Measurements from ENCODE around the gene SIGLEC10. TPM values are rescaled to one million over a fixed set of nuclear protein-coding genes. Genes with fewer than 3 reads are reported as not detected.
"Not testable (repeated sequence)": the region's sequence is repeated elsewhere in the genome, so short reads cannot be mapped to it uniquely, and the experiment has no call there.

The SIGLEC10 gene
- total RNA-seq, 1 experiment from 2014 or later = not detected

- DNase-seq (ENCODE audit: low spot score) = no peak
Observed at GRCh38 chr19:51440846-51441409, 23.5 kb upstream of the SIGLEC10 start.

- DNase-seq (ENCODE audit: low spot score) = no peak
Observed at GRCh38 chr19:51440052-51440451, 22.6 kb upstream of the SIGLEC10 start.

DNA sequence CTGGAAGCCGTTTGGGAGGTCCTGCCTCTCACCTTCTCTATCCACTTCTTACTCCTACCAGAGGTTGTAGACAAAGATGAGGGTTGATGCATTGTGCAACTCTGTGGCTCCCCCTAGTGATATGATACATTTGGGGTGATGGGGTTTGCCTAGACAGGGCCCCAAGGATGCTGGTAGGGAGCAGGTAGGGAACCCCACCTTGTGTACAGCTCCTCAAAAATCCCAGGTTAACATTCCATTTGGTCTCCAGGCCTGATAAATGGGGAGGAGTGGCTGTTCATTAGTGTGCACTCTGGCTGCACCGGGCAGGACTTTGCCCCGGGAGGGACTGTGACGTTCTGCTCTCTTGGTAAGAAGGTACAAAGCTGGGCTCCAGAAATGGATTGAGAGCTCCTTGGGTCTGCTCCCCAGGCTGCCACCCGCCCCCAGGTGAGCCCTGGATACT lies 21.6 kb upstream of the SIGLEC10 start:
- peak; percentile 68 for DNase-seq (ENCODE audit: low spot score)

DNA sequence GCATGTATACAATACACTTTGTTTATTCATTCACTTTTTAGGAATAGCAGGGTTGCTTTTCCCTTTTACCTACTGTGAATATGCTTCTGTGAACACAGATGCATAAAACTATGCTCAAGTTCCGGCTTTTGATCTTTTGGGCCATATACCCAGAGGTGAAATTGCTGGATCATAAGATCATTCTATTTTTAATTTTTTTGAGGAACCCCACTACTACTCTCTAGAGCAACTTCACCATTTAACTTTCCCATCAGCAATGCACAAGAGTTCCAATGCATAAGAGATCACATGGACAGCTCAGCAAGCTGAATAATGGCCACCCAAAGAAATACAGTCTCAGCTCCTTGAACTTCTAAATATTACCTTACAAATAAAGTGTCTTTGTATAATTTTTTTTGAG lies 17.0 kb upstream of the SIGLEC10 start:
- no peak for DNase-seq (ENCODE audit: low spot score)

DNA sequence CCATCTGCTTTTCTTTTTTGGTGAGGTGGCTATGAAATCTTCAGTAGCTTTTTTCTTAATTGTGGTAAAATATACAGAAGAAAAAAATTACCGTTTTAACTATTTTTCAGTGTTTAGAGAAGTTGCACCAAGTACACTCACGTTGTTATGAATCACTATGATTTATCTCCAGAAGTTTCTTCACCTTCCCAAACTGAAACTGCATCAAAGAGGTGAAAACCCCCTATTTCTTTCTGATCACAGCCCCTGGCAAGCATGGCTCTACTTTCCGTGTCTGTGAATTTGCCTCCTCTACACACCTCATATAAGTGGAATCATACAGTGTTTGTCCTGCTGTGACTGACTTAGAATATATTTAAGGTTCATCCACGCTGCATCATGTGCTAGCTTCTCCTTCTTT lies 15.6 kb upstream of the SIGLEC10 start:
- no peak for DNase-seq (ENCODE audit: low spot score)

DNA sequence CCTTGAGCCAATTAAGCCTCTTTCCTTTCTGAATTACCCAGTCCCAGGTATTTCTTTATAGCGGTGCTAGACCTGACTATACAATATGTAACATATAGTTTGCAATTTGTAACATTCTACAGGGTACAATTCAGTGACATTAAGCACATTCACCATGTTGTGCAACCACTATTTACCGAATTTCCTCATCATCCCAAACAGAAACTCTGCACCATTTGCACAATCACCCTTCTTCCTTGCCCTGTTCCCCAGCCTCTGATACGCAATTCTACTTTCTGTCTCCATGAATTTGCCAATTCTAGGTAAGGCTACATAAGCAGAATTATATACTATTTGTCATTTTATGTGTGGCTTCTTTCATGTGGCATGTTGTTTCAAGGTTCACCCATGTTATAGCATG lies 13.7 kb upstream of the SIGLEC10 start:
- DNase-seq (ENCODE audit: low spot score) = no peak

GRCh38 chr19:51430221-51430620 lies 12.8 kb upstream of the SIGLEC10 start:
- DNase-seq (ENCODE audit: low spot score) = no peak

- no peak for DNase-seq (ENCODE audit: low spot score)
Observed at GRCh38 chr19:51427201-51427600, 9.8 kb upstream of the SIGLEC10 start.

GRCh38 chr19:51422053-51422448 lies 4.6 kb upstream of the SIGLEC10 start:
- DNase-seq (ENCODE audit: low spot score) = peak; percentile 96

DNA sequence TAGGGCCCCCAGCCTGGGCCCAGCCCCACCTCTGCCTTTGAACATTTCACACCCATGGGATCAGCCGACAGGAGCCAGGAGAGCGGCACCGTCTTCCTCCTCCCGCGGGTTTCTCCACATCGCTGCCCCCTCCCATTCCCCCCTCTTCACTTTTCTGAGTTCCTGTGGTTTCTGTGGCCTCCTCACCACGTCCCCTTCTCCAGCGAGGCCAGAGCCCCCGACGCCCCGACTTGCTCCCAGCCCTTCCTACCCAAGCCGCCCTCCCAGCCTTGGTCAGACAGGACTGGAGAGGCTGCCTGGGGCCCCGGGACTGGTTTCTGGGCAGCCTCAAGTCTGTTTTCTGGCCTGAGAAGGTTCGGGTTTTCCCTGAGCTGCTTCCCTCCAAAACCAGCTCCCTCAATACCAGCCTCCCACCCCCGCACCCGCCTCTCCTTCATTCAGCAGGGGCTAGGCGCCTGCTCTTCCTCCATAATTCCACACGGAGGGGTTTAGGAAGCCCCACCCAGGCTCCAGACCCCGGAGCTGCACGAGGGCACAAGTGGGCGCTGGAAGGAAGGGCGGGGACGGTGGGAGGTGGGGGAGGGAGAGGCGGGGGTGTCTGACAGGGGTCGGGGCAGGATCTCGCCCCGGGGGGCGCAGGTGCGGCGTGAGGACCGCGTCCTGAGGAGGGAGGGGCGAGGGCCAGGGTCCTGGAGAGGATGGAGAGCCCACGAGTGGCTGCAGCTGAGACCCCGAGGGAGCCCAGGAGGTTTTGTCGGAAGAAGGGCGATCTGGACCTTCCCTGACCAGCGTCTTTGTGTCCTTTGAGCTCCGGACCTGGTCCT lies 4.0 kb upstream of the SIGLEC10 start:
- no peak for DNase-seq (ENCODE audit: low spot score)

DNA sequence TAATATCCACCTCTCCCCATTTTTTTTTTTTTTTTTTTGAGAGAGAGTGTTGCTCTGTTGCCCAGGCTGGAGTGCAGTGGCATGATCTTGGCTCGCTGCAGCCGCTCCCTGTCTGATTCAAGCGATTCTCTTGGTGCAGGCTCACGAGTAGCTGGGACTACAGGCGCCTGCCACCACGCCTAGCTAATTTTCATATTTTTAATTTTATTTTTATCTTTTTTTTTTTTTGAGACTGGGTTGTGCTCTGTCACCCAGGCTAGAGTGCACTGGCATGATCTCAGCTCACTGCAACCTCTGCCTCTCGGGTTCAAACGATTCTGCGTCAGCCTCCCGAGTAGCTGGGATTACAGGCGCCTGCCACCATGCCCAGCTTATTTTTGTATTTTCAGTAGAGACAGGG lies 3.1 kb upstream of the SIGLEC10 start:
- DNase-seq (ENCODE audit: low spot score) = not testable (repeated sequence)

DNA sequence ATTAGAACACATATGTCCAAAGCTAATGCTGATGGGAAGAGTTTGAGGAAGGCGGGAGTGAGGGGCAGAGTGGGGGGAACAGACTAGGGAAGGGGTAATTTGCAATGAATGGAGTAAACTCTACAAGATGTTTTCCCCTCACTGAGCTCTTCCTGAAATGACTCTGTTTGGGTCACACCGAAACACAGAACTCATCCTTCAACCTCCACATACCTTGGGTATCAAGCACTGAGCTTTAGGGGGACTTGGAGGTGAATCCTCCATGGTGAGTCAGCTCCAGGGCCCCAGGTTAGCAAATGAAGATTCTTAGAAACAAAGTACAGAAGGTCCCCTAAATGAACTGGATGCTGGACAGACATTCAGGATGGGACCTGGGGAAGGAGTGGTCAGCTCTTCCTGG lies 1.3 kb upstream of the SIGLEC10 start:
- no peak for DNase-seq (ENCODE audit: low spot score)

DNA sequence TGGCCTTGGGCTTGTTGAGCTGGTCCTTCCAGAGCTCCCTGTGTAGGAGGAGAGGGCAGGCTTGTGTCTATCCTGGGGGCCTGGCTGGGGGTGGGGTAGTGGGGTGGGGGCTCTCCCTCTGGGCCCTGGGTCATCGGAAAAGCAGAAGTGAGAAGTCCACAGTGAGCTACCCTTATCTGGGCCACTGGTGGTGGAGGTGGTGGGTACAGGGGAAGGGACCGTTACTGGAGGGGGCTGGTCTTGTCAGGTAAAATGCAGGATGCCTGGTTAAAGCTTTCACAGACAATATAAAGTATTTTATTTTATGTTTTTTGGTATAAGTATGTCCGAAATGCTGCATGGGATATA lies 342 bp upstream of the SIGLEC10 start:
- no peak for DNase-seq (ENCODE audit: low spot score)

DNA sequence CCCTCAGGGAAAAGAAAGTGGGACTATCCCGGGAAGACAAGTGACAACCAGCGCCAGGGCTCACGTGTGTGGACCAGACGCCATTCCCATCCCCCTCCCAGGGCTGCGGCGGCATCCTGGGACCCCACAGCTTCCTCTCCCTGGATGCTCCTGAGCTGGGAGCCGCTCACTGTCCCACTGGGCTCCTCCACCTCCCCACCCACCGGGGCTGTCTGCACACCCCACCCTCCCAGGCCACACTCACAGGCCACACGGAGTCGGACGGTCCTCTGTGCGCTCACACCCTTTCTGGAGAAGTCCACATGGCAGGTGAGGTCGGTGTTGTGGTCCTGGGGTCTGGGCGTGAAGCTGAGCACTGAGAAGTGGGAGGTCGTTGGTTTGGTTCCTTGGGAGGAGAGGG lies 1.0 kb downstream of the SIGLEC10 start:
- DNase-seq (ENCODE audit: low spot score) = not testable (repeated sequence)

DNA sequence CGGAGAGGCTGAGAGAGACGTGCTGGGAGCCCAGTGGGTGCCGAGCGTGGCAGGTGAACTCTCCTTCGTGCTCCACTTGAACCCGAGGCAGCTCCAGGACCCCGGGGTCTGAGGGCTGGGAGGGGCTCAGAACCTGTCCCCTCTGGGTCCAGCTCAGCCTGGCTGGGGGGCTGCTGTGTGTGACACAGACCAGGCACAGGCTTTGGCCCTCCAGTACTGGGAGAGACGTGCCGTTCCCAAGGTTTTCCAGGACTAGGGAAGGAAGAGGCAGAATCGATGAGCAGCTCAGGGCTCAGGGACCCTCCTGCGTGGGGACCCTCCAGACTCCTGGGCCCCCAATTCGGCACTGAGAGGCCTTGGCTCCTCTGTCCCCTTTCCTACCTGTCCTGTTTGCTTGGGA lies 2.3 kb downstream of the SIGLEC10 start:
- DNase-seq (ENCODE audit: low spot score) = no peak

DNA sequence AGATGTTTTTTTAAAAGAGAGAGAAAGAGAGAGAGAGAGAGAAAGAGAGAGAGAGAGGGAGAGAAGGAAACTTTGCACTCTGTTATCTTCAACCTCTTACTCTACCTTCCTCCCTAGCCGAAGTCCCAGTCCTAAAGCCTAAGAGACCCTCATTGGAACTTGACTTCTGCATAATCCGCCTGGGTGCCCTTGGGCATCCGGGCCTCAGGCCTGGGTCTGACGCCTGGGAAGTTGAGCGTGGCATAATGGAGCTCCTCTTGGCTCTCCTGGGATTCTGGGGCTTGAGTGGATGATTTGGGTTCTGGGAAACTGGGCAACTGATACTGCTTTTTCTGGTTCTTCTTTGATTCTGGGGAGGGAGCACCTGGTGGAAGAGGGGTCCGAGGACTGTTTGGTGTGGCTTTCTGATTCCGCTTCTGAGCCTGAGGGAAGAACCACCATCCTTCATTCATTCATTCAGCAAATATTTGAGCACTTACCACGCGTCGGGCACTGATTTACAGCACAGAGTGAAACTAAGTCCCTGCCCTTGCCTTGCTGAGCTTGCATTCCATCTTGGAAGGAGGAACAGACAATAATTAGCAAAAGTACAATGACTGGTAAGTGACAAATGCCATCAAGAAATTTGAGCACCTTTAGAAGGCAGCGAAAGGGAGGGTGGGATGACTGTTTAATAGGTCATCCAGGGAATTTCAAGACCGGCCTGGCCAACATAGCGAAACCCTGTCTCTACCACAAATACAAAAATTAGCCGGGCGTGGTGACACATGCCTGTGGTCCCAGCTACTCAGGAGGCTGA lies 6.3 kb downstream of the SIGLEC10 start:
- DNase-seq (ENCODE audit: low spot score) = no peak

GRCh38 chr19:51407511-51408131 lies 9.8 kb downstream of the SIGLEC10 start:
- DNase-seq (ENCODE audit: low spot score) = peak; percentile 89

DNA sequence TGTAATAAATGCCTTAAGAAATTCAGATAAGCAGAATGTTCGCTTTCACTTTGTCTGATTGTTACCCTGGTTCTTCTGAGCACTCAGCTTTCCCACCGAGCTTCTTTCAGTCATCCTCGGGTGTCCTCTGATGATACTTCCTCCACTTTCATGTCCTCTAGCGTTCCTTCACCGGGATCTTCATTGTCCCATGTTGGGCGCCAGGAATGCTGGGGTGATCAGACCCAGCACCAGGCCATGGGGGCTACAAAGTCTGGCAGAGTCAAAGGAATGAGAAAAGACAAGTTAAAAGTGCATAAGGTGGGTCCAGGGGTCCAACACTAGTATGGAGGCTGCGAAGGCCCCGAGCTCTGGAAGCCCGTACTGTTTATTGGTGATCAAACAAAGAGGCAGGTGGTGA lies 15.3 kb downstream of the SIGLEC10 start:
- DNase-seq (ENCODE audit: low spot score) = no peak

- not testable (repeated sequence) for DNase-seq (ENCODE audit: low spot score)
Observed at GRCh38 chr19:51399936-51400335, 17.5 kb downstream of the SIGLEC10 start.

GRCh38 chr19:51399231-51399630 lies 18.2 kb downstream of the SIGLEC10 start:
- no peak for DNase-seq (ENCODE audit: low spot score)

- peak; percentile 67 for DNase-seq (ENCODE audit: low spot score)
Observed at GRCh38 chr19:51398096-51398704, 19.2 kb downstream of the SIGLEC10 start.

- DNase-seq (ENCODE audit: low spot score) = not testable (repeated sequence)
Observed at GRCh38 chr19:51397453-51397852, 20.0 kb downstream of the SIGLEC10 start.

Data from HT-29 (cell line).